Brain pericyte (primary cell): ENCODE data around the gene MRPS27.
A peak's percentile ranks its signal among the peaks of the same experiment; 100 is the strongest.

ENCODE experiments used
- DNase-seq: peaks from one replicate; pipeline ENCODE4 v3.0.0-alpha.2; 2012; ENCODE audit warnings: low read depth, low spot score

Gene MRPS27

GRCh38 chr5:72290356-72291133 is 29.5 kb downstream of the MRPS27 start:
- no peak for DNase-seq

DNA sequence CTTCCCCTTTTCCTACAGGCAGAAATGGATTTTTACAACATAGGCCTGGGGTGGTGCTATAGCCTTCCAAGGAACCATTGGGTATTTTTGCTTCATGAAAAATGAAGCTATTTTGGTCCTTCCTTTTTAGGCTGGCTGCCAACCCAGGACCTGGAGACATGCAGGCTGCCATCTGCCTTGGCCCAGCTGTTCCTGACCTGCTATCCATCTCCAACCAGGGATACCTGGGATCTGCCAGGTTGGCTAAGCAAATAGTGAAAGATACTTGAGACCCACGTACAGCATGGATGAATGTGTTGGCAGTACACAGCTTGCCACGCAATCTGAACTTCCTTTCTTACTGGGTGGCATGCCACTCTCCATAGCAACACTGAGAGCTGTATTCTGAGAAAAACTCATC is 31.1 kb downstream of the MRPS27 start:
- DNase-seq = no peak

DNA sequence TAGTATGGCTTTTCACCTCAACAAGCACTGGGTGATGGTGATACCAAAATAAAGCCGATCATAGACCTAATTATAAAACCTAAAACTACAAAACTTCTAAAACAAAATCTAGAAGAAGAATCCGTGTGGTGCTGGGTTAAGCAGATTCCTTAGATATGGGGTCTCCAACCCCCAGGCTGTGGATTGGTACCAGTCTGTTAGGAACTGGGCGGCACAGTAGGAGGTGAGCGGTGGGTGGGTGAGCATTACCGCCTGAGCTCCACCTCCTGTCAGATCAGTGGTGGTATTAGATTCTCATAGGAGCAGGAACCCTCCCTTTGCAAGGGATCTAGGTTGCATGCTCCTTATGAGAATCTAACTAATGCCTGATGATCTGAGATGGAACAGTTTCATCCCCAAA is 33.2 kb downstream of the MRPS27 start:
- no peak for DNase-seq

- no peak for DNase-seq
Observed at GRCh38 chr5:72285424-72285821, 34.6 kb downstream of the MRPS27 start.

GRCh38 chr5:72284559-72285423 is 35.2 kb downstream of the MRPS27 start:
- no peak for DNase-seq

DNA sequence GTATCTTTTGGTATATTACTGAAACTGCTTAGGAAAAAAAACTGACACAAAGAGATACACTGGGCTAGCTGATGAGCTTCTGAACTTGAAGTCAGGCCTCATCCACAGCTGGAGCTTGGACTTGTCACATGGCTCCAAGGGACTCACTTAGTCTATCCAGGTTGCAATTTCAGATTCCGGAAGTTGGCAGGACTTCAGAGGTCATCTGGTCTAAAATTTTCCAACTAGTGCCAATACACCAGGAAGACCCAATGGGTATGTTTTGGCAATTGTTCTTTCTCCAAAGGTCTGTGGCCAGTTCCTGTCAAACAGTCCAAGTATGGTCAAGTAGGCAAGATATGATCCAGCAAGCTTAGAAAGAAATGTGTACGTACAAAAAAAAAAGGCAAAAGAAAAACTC is 36.7 kb downstream of the MRPS27 start:
- no peak for DNase-seq

DNA sequence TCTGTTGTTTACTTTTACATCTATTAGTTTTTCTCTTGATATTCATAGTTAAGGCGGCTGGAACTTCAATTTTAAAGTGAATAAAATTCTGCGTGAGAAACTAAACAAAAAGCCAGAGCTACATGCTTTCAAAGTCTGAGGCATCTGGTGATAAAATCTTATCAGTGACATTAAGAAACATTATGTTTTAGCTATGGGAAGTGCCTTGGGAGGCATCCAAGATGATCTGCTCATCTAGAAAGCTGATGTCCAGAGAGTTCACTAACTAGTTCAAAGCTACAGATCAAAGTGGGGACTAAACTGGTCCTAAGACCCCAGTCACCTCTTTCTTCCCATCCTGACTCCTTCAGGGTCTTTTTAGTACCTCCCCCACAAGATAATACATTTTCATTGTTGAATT is 37.2 kb downstream of the MRPS27 start:
- no peak for DNase-seq

GRCh38 chr5:72281764-72282499 is 38.1 kb downstream of the MRPS27 start:
- DNase-seq = peak; percentile 60

DNA sequence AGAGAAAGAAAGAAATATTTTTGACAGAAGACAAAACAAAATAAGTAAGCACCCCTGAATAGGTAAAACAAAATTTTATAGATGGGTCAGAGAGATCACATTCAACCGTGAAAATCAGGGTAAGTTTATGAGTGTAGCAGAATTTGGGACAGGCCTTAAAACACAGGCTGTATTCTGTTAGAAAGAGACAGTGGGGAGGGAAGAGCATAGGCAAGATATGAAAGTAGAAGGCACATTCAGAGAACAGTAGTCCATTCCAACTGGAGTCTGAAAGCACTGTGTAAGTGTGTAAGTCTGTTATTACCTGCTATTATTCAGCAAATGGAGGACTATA is 38.6 kb downstream of the MRPS27 start:
- no peak for DNase-seq

- DNase-seq = no peak
Observed at GRCh38 chr5:72280581-72281069, 39.4 kb downstream of the MRPS27 start.

- no peak for DNase-seq
Observed at GRCh38 chr5:72276219-72276752, 43.8 kb downstream of the MRPS27 start.

- no peak for DNase-seq
Observed at GRCh38 chr5:72273547-72273946, 46.5 kb downstream of the MRPS27 start.

GRCh38 chr5:72272398-72272797 is 47.6 kb downstream of the MRPS27 start:
- DNase-seq = no peak

- DNase-seq = no peak
Observed at GRCh38 chr5:72271702-72272101, 48.3 kb downstream of the MRPS27 start.

- DNase-seq = no peak
Observed at GRCh38 chr5:72270037-72270436, 50.0 kb downstream of the MRPS27 start.

DNA sequence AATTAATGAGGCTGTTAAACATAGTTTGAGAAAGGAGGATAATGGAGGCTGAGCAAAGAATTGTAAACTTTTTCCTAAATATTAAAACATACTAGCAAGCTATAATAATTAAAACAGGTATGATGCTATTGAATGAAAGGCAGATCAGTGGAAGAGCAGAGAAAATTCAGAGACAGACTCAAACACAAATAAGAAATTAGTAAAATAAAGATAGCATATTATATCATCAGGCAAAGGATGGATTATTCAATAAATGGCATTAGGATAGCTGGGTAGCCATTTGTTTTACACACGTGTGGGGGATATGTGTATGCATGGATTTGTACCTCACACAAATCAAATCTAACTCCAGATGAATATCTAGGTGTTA is 50.6 kb downstream of the MRPS27 start:
- no peak for DNase-seq

- no peak for DNase-seq
Observed at GRCh38 chr5:72268753-72269410, 51.2 kb downstream of the MRPS27 start.

- DNase-seq = no peak
Observed at GRCh38 chr5:72268260-72268659, 51.8 kb downstream of the MRPS27 start.

DNA sequence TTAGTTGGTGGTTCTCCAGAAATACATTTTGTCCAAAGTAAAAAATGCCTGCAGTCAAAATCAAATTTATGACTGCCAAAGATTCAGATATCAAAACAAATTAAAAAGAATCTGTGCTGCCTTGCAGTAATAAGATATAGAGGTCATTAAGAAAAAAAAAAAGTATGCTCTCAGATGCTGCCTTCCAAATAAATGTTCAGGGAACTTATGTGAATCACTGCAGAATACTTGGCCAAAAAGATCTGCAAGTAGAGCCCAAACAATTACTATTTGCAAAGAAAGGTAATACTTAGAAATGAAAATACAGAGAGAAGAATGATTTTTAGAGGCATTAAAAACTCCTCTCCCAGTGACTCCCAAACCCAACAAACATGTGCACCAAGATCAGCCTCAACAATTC is 52.4 kb downstream of the MRPS27 start:
- DNase-seq = no peak

DNA sequence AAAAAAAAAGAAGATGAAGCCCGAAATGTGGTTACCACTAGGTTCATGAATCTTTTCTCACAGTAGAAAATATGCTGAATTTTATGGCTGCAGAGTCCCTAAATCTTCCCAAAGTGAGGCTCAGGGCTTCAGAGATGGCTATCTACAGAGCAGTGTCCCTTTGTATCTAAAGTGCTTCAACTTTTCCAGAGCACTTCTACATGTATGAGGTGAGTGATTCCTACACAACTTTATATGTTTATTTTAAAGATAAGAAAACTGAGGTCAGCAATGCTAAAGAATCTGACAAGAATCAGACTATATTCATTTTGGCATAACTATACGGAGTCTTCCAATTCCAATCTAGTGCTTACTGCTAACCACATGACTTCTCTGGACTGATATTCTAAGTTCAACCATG is 53.2 kb downstream of the MRPS27 start:
- DNase-seq = no peak
